Measurements from ENCODE around the gene CCL3. TPM values are rescaled to one million over a fixed set of nuclear protein-coding genes. Genes with fewer than 3 reads are reported as not detected.
"Not testable (repeated sequence)": the region's sequence is repeated elsewhere in the genome, so short reads cannot be mapped to it uniquely, and the experiment has no call there.

Gene CCL3
- not detected in 2 replicates for total RNA-seq (2014; rRNA removed; shearing (Covaris generic); ENCODE audit: low replicate concordance)

DNA sequence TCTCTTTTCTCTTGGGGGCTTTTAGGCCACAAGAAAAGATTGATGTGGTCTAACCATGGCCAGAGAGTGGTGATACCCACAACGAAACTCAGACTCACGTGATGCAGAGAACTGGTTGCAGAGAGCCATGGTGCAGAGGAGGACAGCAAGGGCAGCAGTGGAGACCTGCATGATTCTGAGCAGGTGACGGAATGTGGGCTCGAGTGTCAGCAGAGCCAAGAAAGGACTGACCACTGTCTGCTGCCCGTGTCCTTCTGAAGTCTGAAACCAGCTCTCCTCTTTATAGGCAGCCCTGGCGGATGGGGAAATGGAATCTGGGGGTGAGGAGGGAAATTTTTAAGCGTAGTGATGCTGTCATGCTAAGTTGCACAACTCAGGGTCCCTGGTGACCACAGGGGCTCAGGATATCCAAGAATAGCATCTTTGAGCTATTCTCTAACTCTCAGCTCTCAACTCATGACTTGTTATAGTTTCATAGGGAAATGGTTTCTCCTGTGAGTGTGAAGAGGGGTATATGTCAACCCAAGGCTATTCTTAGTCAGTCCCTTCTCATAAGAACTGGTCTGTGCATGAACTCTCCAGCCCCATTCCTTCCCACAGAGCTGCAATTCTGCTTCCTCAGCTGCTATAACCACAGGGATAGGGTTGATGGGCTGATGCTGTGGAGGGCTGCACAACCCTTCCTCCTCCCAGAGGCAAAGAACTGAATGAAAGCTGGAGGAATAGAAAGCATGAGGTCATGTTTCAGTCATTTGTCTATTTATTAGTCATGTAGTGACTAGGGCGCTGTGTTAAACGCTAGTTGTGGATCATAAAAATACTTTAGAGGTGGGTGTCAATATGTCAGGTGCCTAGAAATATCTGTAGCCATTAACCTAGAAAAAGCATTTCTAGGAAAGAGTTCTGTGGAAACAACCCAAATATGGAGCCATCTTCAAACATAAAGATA, at the start of gene CCL3:
CCL3 (minus strand) TSS at position 256 of the 949 bp plus-strand sequence; CDS start at position 171, 85 bp downstream.
- in situ Hi-C loops (cut with HindIII; ENCODE audit: low pct_unique_long_range_greater_than_20kb, low sequenced_read_pairs) = no loop called here

DNA sequence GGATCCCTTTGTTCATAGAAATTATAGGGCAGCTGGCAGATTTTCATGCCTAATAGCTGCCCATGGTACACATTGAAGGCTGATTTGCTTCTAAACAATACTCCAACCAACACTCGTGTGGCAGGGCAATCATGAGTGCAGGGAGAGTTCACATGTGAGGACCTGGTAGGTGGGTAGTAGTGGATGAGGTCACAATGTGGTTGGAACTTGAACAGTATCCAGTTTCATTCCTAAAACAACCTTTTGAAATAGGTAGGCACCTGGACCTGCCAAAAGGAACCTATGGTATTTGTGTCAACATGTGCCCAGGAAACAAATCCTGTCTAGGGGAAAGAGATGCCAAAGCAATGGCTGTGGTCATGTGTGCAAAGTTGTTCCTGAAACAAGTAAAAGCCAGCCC, 46.5 kb upstream of the CCL3 start:
- in situ Hi-C loops (cut with HindIII; ENCODE audit: low pct_unique_long_range_greater_than_20kb, low sequenced_read_pairs) = no loop called here

More for the DNA sequence above, at the start of gene CCL3:
- no peak for DNase-seq (ENCODE audit: low read depth)

GRCh38 chr17:36136036-36136435, 46.1 kb upstream of the CCL3 start:
- DNase-seq (ENCODE audit: low read depth) = no peak
- in situ Hi-C loops (cut with HindIII; ENCODE audit: low pct_unique_long_range_greater_than_20kb, low sequenced_read_pairs) = no loop called here

More for the DNA sequence above, 46.5 kb upstream of the CCL3 start:
- DNase-seq (ENCODE audit: low read depth) = no peak

- in situ Hi-C loops (cut with HindIII; ENCODE audit: low pct_unique_long_range_greater_than_20kb, low sequenced_read_pairs) = no loop called here
- DNase-seq (ENCODE audit: low read depth) = no peak
Observed at GRCh38 chr17:36135465-36135864, 45.5 kb upstream of the CCL3 start.

- in situ Hi-C loops (cut with HindIII; ENCODE audit: low pct_unique_long_range_greater_than_20kb, low sequenced_read_pairs) = no loop called here
- DNase-seq (ENCODE audit: low read depth) = peak; percentile 31
Observed at GRCh38 chr17:36133602-36134236, 43.8 kb upstream of the CCL3 start.

DNA sequence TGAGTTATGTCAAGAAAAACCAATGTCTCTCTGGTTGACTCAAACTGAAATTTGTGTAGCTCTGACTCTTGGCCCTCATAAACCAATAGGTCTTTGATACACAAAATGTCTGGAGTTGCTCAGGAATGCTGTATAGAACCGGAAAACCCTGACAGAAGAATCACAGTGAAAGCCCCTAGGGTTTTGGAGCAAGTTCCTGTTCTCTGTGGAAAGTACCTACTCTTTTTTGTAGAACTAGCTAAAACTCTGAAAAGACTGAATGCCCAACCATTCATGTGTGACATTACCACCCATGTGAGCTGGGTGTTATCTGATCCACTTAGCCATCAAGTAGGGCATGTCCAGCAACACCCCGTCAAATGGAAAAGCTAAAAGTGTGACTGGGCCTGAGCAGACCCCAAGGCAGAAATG, 42.5 kb upstream of the CCL3 start:
- DNase-seq (ENCODE audit: low read depth) = no peak
- in situ Hi-C loops (cut with HindIII; ENCODE audit: low pct_unique_long_range_greater_than_20kb, low sequenced_read_pairs) = no loop called here

DNA sequence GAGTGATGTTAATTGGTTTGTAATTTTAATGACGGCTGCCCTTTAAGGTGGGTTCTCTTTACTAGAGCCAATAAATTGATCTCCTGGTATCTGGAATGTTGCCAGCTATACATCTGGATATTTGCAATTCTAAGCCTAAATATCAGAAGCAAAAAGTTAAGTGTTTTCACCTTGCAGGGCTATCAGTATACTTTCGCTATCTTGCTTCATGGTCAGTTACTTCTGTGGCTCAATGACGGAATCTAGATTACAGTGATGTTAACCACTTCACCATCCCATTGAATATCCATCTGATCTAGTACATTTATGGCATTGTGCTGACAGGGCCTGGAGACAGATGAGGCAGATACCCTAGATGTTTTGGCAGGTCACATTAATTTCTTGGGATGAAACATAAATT, 42.0 kb upstream of the CCL3 start:
- in situ Hi-C loops (cut with HindIII; ENCODE audit: low pct_unique_long_range_greater_than_20kb, low sequenced_read_pairs) = no loop called here
- DNase-seq (ENCODE audit: low read depth) = no peak

GRCh38 chr17:36131421-36131820, 41.5 kb upstream of the CCL3 start:
- no peak for DNase-seq (ENCODE audit: low read depth)
- in situ Hi-C loops (cut with HindIII; ENCODE audit: low pct_unique_long_range_greater_than_20kb, low sequenced_read_pairs) = no loop called here

- in situ Hi-C loops (cut with HindIII; ENCODE audit: low pct_unique_long_range_greater_than_20kb, low sequenced_read_pairs) = no loop called here
- no peak for DNase-seq (ENCODE audit: low read depth)
Observed at GRCh38 chr17:36130346-36130745, 40.4 kb upstream of the CCL3 start.

GRCh38 chr17:36129616-36130015, 39.7 kb upstream of the CCL3 start:
- DNase-seq (ENCODE audit: low read depth) = no peak
- in situ Hi-C loops (cut with HindIII; ENCODE audit: low pct_unique_long_range_greater_than_20kb, low sequenced_read_pairs) = no loop called here

DNA sequence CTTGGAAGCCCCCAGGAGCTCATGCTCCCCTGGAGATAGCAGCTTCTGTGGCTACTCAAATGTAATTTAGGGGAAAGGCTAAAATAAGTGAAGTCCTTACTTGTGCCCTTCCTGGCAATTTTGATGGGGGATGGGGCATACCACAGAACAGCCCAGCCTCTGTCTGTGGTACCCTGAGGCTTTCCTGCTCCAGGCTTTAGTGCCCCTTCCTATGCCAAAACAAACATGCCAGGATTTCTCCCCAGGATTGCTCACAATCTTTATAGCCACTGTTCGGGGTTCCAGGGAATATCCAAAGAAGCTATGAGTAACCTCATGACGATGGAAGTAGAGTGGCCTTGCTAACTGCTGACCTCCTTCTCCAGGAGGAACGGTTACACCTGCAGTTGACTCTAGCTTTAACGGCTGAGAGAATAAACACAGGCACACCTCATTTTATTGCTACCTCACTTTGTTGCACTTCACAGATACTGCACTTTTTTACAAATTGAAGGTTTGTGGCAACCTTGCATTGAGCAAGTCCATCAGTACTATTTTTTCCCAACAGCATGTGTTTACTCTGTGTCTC, 38.6 kb upstream of the CCL3 start:
- no peak for DNase-seq (ENCODE audit: low read depth)
- in situ Hi-C loops (cut with HindIII; ENCODE audit: low pct_unique_long_range_greater_than_20kb, low sequenced_read_pairs) = no loop called here

DNA sequence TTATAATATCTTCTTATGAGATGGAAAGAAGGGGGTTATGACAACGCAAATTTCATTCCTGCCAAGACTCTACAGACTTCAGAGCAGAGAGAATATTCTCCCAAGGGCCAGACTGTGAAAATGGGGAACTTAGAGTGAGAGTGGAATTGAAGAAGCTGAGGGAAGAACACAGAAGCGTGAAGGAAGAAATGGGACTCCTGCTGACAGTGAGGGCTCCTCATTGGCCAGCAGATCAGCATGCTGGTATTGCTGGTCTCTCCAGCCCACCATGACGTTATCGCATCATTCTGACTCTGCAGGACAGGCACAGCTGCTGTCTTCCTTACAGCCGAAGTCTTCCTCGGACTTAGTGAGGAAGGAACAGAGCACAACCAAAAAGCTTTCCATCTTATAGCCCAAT, 38.0 kb upstream of the CCL3 start:
- no peak for DNase-seq (ENCODE audit: low read depth)
- in situ Hi-C loops (cut with HindIII; ENCODE audit: low pct_unique_long_range_greater_than_20kb, low sequenced_read_pairs) = no loop called here

- in situ Hi-C loops (cut with HindIII; ENCODE audit: low pct_unique_long_range_greater_than_20kb, low sequenced_read_pairs) = no loop called here
- DNase-seq (ENCODE audit: low read depth) = no peak
Observed at GRCh38 chr17:36127199-36127893, 37.4 kb upstream of the CCL3 start.

GRCh38 chr17:36124879-36125824, 35.2 kb upstream of the CCL3 start:
- DNase-seq (ENCODE audit: low read depth) = no peak

DNA sequence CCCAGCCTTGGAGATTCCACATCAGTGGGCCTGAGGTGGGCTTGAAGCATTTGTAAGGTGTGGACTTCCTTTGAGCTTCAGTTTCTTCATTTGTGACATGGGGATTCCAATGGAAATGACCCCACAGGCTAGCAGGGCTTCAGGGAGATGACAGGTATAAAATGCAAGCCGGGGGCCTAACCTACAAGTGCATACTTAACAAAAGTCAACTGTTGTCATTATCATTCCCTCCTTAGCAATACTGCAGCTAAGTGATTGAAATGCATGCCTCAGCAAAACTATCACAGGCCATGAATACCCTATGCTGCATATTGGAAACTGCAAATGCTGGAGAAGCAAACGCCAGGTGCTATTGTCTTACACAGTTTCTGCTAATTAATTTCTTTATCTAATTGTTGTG, 33.5 kb upstream of the CCL3 start:
- no peak for DNase-seq (ENCODE audit: low read depth)
- in situ Hi-C loops (cut with HindIII; ENCODE audit: low pct_unique_long_range_greater_than_20kb, low sequenced_read_pairs) = no loop called here

More at GRCh38 chr17:36124879-36125824, 35.2 kb upstream of the CCL3 start:
- in situ Hi-C loops (cut with HindIII; ENCODE audit: low pct_unique_long_range_greater_than_20kb, low sequenced_read_pairs) = no loop called here

- in situ Hi-C loops (cut with HindIII; ENCODE audit: low pct_unique_long_range_greater_than_20kb, low sequenced_read_pairs); DNase-seq (ENCODE audit: low read depth): not testable (repeated sequence)
Observed at GRCh38 chr17:36121099-36121498, 31.2 kb upstream of the CCL3 start.

- DNase-seq (ENCODE audit: low read depth) = no peak
- in situ Hi-C loops (cut with HindIII; ENCODE audit: low pct_unique_long_range_greater_than_20kb, low sequenced_read_pairs) = no loop called here
Observed at GRCh38 chr17:36120221-36120620, 30.3 kb upstream of the CCL3 start.

Measured in Caki2 (cell line).